HUDEP-2 (cell line): ENCODE data around the gene CEP83.
A peak's percentile ranks its signal among the peaks of the same experiment; 100 is the strongest.

ENCODE experiments used
- DNase-seq, 76 experiments: peaks; one replicate each; lab custom pipeline; 2025; ENCODE audit not compliant: unreplicated experiment in 76 of 76; lab: John Stamatoyannopoulos, UW

The CEP83 gene

GRCh38 chr12:94273272-94273671 is 186.4 kb downstream of the CEP83 start:
- no peak for DNase-seq

- no peak for DNase-seq
Measured at GRCh38 chr12:94272280-94272679, 187.4 kb downstream of the CEP83 start.

- no peak for DNase-seq
Measured at GRCh38 chr12:94271351-94271750, 188.3 kb downstream of the CEP83 start.

DNA sequence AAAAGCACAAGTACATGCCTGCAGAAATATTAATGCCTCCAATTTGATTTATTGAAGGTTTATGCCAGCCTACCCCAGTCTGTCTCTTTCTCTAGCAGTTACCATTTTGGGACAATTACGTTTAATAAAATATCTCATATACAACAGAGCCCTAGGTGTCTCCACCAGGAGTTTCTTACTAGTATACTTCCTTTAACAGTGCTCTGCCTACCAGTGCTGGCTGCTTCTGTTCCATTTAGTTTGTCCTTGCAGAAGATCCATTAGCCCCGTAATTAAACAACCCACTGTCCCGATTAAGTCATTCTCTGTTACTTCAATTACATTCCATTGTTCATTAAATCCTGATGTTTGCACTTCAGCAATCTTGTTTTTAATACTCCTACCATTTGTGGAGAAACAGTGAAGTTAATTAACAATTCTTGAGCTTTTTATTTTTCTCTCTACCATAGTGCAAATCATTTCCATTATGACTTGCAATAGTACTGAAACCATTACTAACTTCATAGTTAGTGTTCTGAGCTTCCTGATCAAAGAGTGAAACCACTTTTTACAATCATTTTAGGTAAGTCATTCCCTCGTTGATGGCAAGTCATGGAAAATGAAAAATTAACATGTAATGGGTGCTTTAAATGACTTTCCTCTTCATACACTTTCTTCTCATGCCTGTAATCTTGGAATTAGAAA is 190.2 kb downstream of the CEP83 start:
- no peak for DNase-seq

GRCh38 chr12:94267921-94268471 is 191.7 kb downstream of the CEP83 start:
- no peak for DNase-seq

GRCh38 chr12:94267537-94267872 is 192.2 kb downstream of the CEP83 start:
- no peak for DNase-seq

GRCh38 chr12:94266796-94267536 is 192.7 kb downstream of the CEP83 start:
- DNase-seq: no peak

- DNase-seq: no peak
Measured at GRCh38 chr12:94265966-94266745, 193.5 kb downstream of the CEP83 start.

GRCh38 chr12:94265539-94265938 is 194.1 kb downstream of the CEP83 start:
- no peak for DNase-seq

GRCh38 chr12:94264736-94265485 is 194.8 kb downstream of the CEP83 start:
- DNase-seq: no peak

GRCh38 chr12:94263905-94264561 is 195.6 kb downstream of the CEP83 start:
- DNase-seq: no peak

DNA sequence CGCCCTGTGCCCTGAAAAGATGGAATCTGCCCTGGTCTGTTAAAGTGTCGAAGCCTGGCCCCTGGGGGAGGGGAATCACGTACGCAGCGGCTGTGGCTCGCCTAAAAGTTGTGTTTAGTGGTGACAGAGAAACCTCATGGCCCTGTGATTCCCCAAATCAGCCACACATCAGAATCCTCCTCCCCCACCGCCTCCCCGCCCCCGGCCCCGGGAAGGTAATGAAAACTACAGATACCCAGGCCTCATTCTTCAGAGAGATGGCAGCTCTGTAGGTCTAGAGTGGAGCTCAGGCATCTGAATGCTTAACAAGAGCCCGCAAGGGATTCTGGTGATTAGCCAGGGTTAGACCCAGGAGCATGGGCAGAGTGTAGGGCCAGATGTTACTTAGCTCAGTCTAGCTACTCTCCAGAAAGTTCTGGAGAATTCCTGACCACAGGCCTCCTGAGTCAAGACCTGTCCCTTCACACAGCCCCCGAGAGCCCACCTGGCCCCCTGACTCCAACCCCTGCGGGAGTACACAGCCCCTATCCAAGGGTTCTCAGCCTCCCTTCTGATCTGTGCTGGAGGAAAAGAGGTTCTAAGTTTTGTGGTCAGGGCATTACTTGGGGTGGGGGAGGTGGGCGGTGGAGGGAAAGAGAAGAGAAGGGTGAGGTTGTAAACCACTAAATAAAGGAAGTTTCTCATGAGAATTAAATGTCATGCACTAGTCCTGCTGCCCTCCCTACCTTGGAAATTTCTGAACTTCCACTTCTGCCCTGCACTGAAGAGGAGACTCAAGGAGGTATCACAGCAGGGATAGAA is 196.5 kb downstream of the CEP83 start:
- DNase-seq: no peak

DNA sequence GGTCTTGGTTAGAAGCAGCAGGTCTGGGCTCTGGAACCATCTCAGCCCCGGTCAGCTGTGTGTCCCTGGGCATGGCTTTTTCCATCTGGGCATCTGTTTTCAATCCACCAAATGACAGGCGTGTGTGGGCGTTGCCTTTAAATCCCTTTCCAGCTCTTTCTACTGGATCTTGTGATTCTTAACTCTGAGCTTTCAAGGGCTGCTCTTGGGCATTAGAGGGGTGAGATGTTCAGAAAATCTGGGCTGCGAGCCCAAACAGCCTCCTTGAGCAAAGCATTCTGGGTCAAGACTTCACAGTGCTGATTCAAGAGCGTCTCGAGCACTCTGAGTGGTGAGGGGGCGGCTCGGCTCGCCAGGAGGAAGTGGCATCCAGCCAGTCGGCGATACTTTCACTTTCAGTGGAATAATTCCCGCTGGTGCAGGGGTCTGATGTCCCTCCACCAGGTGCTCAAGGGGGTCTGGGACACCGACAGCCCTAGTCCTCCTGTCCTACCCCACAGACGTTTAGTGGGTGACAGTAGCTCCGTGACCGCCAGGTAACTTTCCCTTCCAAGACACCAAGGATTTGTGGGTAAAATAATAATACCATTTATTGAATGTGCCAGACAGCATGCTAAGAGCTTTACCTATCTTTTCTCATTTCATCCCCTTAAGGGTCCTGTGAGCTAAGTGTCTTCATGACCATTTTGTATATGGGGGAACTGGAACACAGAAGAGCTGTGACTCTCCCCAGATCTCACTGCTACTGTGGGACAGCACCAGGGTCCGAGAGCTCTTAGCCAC is 197.2 kb downstream of the CEP83 start:
- DNase-seq: peak in 39 of 76 experiments; percentile 4 to 60 (median 14)

DNA sequence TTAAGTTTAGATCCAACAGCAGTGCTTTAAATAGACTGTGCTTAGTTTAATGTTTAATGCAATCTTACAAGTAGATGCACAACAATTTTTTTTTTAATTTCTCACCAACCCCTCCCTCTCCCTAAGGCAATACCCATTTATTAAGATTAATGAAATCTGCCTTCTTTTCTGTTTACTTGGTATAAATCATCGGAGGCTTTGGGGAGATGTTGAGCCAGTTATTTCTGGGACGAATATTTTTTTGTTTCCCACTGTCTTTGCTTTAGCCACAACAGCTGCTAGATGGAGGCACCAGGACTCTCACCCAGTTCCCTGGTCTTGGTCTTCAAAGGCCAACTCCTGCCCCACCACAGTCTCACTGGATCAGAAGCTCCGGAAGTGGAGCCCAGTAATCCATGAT is 197.9 kb downstream of the CEP83 start:
- DNase-seq: no peak

DNA sequence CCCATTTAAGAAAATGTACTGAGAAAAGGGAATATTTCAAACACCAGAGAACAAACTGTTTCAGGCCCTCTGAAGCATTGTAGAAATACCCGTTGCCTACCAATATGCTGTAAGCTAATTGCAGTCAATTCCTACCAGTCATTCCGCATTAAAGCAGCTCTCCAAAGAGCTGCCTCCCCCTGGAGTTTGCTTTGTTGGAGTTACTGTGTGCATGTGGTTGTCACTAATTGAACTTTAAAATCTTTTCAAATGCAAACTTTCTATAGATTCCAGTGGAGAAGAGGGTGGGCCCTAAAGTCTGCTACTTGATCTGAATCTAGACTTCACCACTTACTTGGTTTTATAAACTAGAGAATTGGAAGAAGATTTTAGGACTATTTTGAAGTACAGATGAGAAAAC is 198.5 kb downstream of the CEP83 start:
- no peak for DNase-seq

DNA sequence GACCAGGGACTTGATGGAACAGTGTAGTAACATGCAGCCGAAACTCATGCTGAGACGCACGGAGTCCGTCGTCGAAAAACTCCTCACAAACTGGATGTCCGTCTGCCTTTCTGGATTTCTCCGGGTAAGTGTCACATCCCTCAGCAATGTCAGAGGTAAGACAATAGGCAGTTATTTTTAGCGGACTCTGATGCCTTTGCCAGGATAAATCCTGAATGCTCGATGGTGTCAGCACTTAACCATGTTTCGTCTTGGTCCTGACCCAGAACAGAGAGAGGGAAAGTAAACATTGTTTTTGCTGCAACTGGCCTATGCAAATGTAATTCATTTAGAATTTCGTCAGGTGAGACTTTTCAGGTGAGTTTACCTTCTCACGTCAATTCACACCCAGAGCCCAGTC is 198.9 kb downstream of the CEP83 start:
- DNase-seq: no peak

GRCh38 chr12:94260017-94260416 is 199.7 kb downstream of the CEP83 start:
- no peak for DNase-seq

DNA sequence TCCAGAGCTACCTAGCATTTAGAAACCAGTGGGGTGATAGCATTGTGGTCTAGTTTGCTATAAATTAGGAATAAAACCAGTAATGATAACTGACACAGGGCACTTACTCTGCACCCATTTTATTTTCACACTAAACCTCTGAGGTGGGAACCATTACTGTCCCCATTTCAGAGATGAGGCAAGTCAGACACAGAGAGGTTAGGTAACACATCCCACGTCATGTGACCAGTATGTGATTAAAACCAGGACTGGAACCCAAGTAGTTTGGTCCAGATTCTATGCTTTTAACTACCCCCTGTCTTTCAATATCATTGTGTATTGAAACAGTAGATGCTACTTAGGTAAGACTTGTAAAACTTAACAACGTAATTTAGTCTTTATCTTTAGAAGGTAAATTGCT is 201.1 kb downstream of the CEP83 start:
- DNase-seq: no peak
